KMS-11 (cell line): Measurements from ENCODE around the gene GRID1.

Experiments used
- H2AFZ ChIP-seq: fragments of 200-600 bp; sonication (generic); 2 replicates; pipeline ENCODE4 v1.6.1; 2016; ENCODE audit warnings: antibody characterized with exemption, mixed run types, low read depth
- H3K27ac ChIP-seq: fragments of 200-600 bp; sonication (generic); 2 replicates; pipeline ENCODE4 v1.6.1; 2016; ENCODE audit warnings: mild to moderate bottlenecking, mixed run types
- H3K27me3 ChIP-seq: fragments of 200-600 bp; sonication (generic); 2 replicates; pipeline ENCODE4 v1.6.1; 2017; ENCODE audit warnings: mild to moderate bottlenecking, low read depth, mixed run types, moderate library complexity; ENCODE audit not compliant: insufficient read depth
- H3K36me3 ChIP-seq: fragments of 200-600 bp; sonication (generic); 2 replicates; pipeline ENCODE4 v1.6.1; 2017; ENCODE audit warnings: mild to moderate bottlenecking, mixed run types; ENCODE audit not compliant: insufficient read depth
- H3K4me1 ChIP-seq: fragments of 200-600 bp; sonication (generic); 2 replicates; pipeline ENCODE4 v1.6.1; 2016; ENCODE audit warnings: mild to moderate bottlenecking, low read depth, mixed run types; ENCODE audit not compliant: poor library complexity, severe bottlenecking
- H3K4me2 ChIP-seq: fragments of 200-600 bp; sonication (generic); 2 replicates; pipeline ENCODE4 v1.7.0; 2016; ENCODE audit warnings: mild to moderate bottlenecking, mixed run types
- H3K4me3 ChIP-seq: fragments of 200-600 bp; sonication (generic); IDR thresholded peaks from 2 replicates; pipeline ENCODE4 v1.6.1; 2017; ENCODE audit warnings: low read depth, low read length, mixed read lengths; ENCODE audit not compliant: insufficient read depth
- H3K79me2 ChIP-seq: fragments of 200-600 bp; sonication (generic); 2 replicates; pipeline ENCODE4 v1.6.1; 2016; ENCODE audit warnings: low read depth, mixed run types; ENCODE audit not compliant: insufficient read depth
- H3K9ac ChIP-seq: fragments of 200-600 bp; sonication (generic); 2 replicates; pipeline ENCODE4 v1.6.1; 2016; ENCODE audit warnings: mild to moderate bottlenecking, mixed run types
- H4K20me1 ChIP-seq: fragments of 200-600 bp; sonication (generic); 2 replicates; pipeline ENCODE4 v1.6.1; 2016; ENCODE audit warnings: mild to moderate bottlenecking, mixed run types; ENCODE audit not compliant: insufficient read depth
- CTCF ChIP-seq: fragments of 200-600 bp; sonication (generic); conservative IDR thresholded peaks from 2 replicates; pipeline ENCODE4 v1.6.1; 2017; ENCODE audit warnings: low read depth, mild to moderate bottlenecking, antibody characterized with exemption, low read length, moderate library complexity, mixed read lengths

Gene GRID1

GRCh38 chr10:86082556-86082955, 284.0 kb downstream of the GRID1 start:
- peaks cover 54% of the 10 kb centered on the region for H3K4me1 ChIP-seq
- no peak overlapping the region for H3K9ac ChIP-seq
- no peaks in the 10 kb centered on the region for H3K27me3 ChIP-seq
- no peak overlapping the region for H2AFZ ChIP-seq
- H3K4me2 ChIP-seq, result peak overlapping the region; percentile 26; the same call in 1 of the 2 replicates
- no peak for TF ChIP-seq CTCF
- no peaks in the 10 kb centered on the region for H3K36me3 ChIP-seq
- H3K79me2 ChIP-seq, result no peaks in the 10 kb centered on the region
- H4K20me1 ChIP-seq, result no peaks in the 10 kb centered on the region
- H3K4me3 ChIP-seq, result no peak overlapping the region
- peak overlapping the region; percentile 36 for H3K27ac ChIP-seq

- peaks cover 47% of the 10 kb centered on the region for H3K4me1 ChIP-seq
- H3K4me2 ChIP-seq, result peak overlapping the region; percentile 27; the same call in 1 of the 2 replicates
- no peak overlapping the region for H3K27ac ChIP-seq
- H3K79me2 ChIP-seq, result no peaks in the 10 kb centered on the region
- no peaks in the 10 kb centered on the region for H3K36me3 ChIP-seq
- no peaks in the 10 kb centered on the region for H4K20me1 ChIP-seq
- H3K4me3 ChIP-seq, result no peak overlapping the region
- no peak overlapping the region for H3K9ac ChIP-seq
- no peak overlapping the region for H2AFZ ChIP-seq
- no peak for TF ChIP-seq CTCF
- H3K27me3 ChIP-seq, result no peaks in the 10 kb centered on the region
Measured at GRCh38 chr10:86079088-86079487, 287.5 kb downstream of the GRID1 start.

- no peaks in the 10 kb centered on the region for H3K36me3 ChIP-seq
- no peaks in the 10 kb centered on the region for H4K20me1 ChIP-seq
- H3K27ac ChIP-seq, result no peak overlapping the region
- H3K4me1 ChIP-seq, result peaks cover 46% of the 10 kb centered on the region
- H2AFZ ChIP-seq, result no peak overlapping the region
- H3K4me3 ChIP-seq, result no peak overlapping the region
- H3K79me2 ChIP-seq, result no peaks in the 10 kb centered on the region
- H3K9ac ChIP-seq, result no peak overlapping the region
- H3K4me2 ChIP-seq, result peak overlapping the region; percentile 27; the same call in 1 of the 2 replicates
- H3K27me3 ChIP-seq, result no peaks in the 10 kb centered on the region
- no peak for TF ChIP-seq CTCF
Measured at GRCh38 chr10:86078639-86079035, 288.0 kb downstream of the GRID1 start.

- H2AFZ ChIP-seq, result no peak overlapping the region
- H3K27ac ChIP-seq, result no peak overlapping the region
- no peak overlapping the region for H3K4me3 ChIP-seq
- no peak overlapping the region for H3K4me2 ChIP-seq
- H4K20me1 ChIP-seq, result no peaks in the 10 kb centered on the region
- no peak overlapping the region for H3K9ac ChIP-seq
- no peak for TF ChIP-seq CTCF
- H3K4me1 ChIP-seq, result peaks cover 40% of the 10 kb centered on the region
- no peaks in the 10 kb centered on the region for H3K36me3 ChIP-seq
- no peaks in the 10 kb centered on the region for H3K27me3 ChIP-seq
- H3K79me2 ChIP-seq, result no peaks in the 10 kb centered on the region
Measured at GRCh38 chr10:86077871-86078638, 288.5 kb downstream of the GRID1 start.
